H9 (cell line): Measurements from ENCODE around the gene KIF19. TPM values are rescaled to one million over a fixed set of nuclear protein-coding genes. Genes with fewer than 3 reads are reported as not detected.

Experiments
- DNase-seq: peaks from one replicate; pipeline ENCODE4 v3.0.0-alpha.2; 2017
- H2AFZ ChIP-seq: one replicate; pipeline ENCODE4 v1.6.1; 2013; ENCODE audit warnings: mild to moderate bottlenecking, low read length, control low read depth, moderate library complexity
- H2AK5ac ChIP-seq: 2 replicates; pipeline ENCODE4 v1.6.1; 2013; ENCODE audit warnings: low read length, control low read depth, mixed read lengths; ENCODE audit not compliant: insufficient read length
- H2BK120ac ChIP-seq: one replicate; pipeline ENCODE4 v1.6.1; 2013; ENCODE audit warnings: low read depth, mild to moderate bottlenecking, low read length, control low read depth, inconsistent platforms; ENCODE audit not compliant: poor library complexity, severe bottlenecking
- H2BK12ac ChIP-seq: 2 replicates; pipeline ENCODE4 v1.6.1; 2013; ENCODE audit warnings: low read length, control low read depth, mixed read lengths, low read depth; ENCODE audit not compliant: insufficient read length
- H2BK15ac ChIP-seq: 2 replicates; pipeline ENCODE4 v1.6.1; 2013; ENCODE audit warnings: low read depth, low read length, control low read depth
- H2BK20ac ChIP-seq: one replicate; pipeline ENCODE4 v1.6.1; 2013; ENCODE audit warnings: low read depth, mild to moderate bottlenecking, low read length, control low read depth, inconsistent platforms; ENCODE audit not compliant: poor library complexity, severe bottlenecking
- H2BK5ac ChIP-seq: 2 replicates; pipeline ENCODE4 v1.6.1; 2013; ENCODE audit warnings: low read length, control low read depth, mixed read lengths; ENCODE audit not compliant: insufficient read length
- H3K14ac ChIP-seq: 2 replicates; pipeline ENCODE4 v1.6.1; 2013; ENCODE audit warnings: low read length, control low read depth; ENCODE audit not compliant: insufficient read depth
- H3K18ac ChIP-seq: 2 replicates; pipeline ENCODE4 v1.6.1; 2013; ENCODE audit warnings: low read depth, mild to moderate bottlenecking, mixed read lengths, low read length, control low read depth; ENCODE audit not compliant: insufficient read length
- H3K23ac ChIP-seq: 2 replicates; pipeline ENCODE4 v1.6.1; 2013; ENCODE audit warnings: low read length, control low read depth, mixed read lengths, low read depth; ENCODE audit not compliant: insufficient read length
- H3K23me2 ChIP-seq: 2 replicates; pipeline ENCODE4 v1.6.1; 2013; ENCODE audit warnings: low read depth, mild to moderate bottlenecking, mixed read lengths, low read length, control low read depth; ENCODE audit not compliant: insufficient read length, poor library complexity, severe bottlenecking
- H3K27ac ChIP-seq: 2 replicates; pipeline ENCODE4 v1.5.1; 2013; ENCODE audit warnings: low read length, control low read depth, mixed read lengths, low read depth; ENCODE audit not compliant: insufficient read length
- H3K27me3 ChIP-seq: 2 replicates; pipeline ENCODE4 v1.6.1; 2013; ENCODE audit warnings: low read length, control low read depth, inconsistent platforms; ENCODE audit not compliant: insufficient read depth
- H3K4ac ChIP-seq: 2 replicates; pipeline ENCODE4 v1.6.1; 2013; ENCODE audit warnings: low read depth, mild to moderate bottlenecking, control low read depth, inconsistent platforms, low read length, moderate library complexity
- H3K4me1 ChIP-seq: 2 replicates; pipeline ENCODE4 v1.6.1; 2013; ENCODE audit warnings: low read length, control low read depth, inconsistent platforms; ENCODE audit not compliant: insufficient read depth
- H3K4me2 ChIP-seq: 2 replicates; pipeline ENCODE4 v1.6.1; 2013; ENCODE audit warnings: low read length, control low read depth, mixed read lengths; ENCODE audit not compliant: insufficient read length, insufficient read depth
- H3K56ac ChIP-seq: 2 replicates; pipeline ENCODE4 v1.6.1; 2013; ENCODE audit warnings: low read depth, mild to moderate bottlenecking, mixed read lengths, low read length, control low read depth; ENCODE audit not compliant: insufficient read length
- H3K79me1 ChIP-seq: 2 replicates; pipeline ENCODE4 v1.6.1; 2013; ENCODE audit warnings: low read depth, mild to moderate bottlenecking, moderate library complexity, low read length, control low read depth, inconsistent platforms; ENCODE audit not compliant: insufficient read depth, poor library complexity, severe bottlenecking
- H3K79me2 ChIP-seq: 2 replicates; pipeline ENCODE4 v1.6.1; 2013; ENCODE audit warnings: low read length, control low read depth, inconsistent platforms; ENCODE audit not compliant: insufficient read depth
- H3K9ac ChIP-seq: 2 replicates; pipeline ENCODE4 v1.6.1; 2013; ENCODE audit warnings: low read length, control low read depth, mixed read lengths; ENCODE audit not compliant: insufficient read length; ENCODE audit errors: extremely low read depth
- H3K9me3 ChIP-seq: one replicate; pipeline ENCODE4 v1.6.1; 2013; ENCODE audit warnings: low read depth, low read length, inconsistent platforms; ENCODE audit not compliant: control insufficient read depth
- H3T11ph ChIP-seq: one replicate; pipeline ENCODE4 v1.6.1; 2013; ENCODE audit warnings: mild to moderate bottlenecking, low read length, control low read depth, inconsistent platforms
- H4K20me1 ChIP-seq: one replicate; pipeline ENCODE4 v1.6.1; 2013; ENCODE audit not compliant: control insufficient read depth, insufficient read length, insufficient read depth
- H4K5ac ChIP-seq: 2 replicates; pipeline ENCODE4 v1.6.1; 2013; ENCODE audit warnings: low read depth, mild to moderate bottlenecking, mixed read lengths, low read length, control low read depth; ENCODE audit not compliant: insufficient read length
- H4K8ac ChIP-seq: replicated peaks from 2 replicates; pipeline ENCODE4 v1.6.1; 2013; ENCODE audit warnings: low read length, control low read depth, mixed read lengths, low read depth; ENCODE audit not compliant: insufficient read length
- H4K91ac ChIP-seq: 2 replicates; pipeline ENCODE4 v1.6.1; 2013; ENCODE audit warnings: low read depth, mild to moderate bottlenecking, moderate library complexity, mixed read lengths, low read length, control low read depth; ENCODE audit not compliant: insufficient read length
- H3K27ac Mint-ChIP-seq, 3 experiments: 2 replicates in 2 of 3; 3 replicates in 1 of 3; pipeline ENCODE4 v1.8.0; 2020 to 2021; ENCODE audit warnings: mixed read lengths in 3 of 3, mild to moderate bottlenecking in 1 of 3, moderate library complexity in 1 of 3
- H3K27me3 Mint-ChIP-seq: 2 replicates; pipeline ENCODE4 v1.8.0; 2021; ENCODE audit warnings: low read depth, mild to moderate bottlenecking, moderate library complexity, mixed read lengths
- H3K36me3 Mint-ChIP-seq, 3 experiments: 2 replicates in 2 of 3; 3 replicates in 1 of 3; pipeline ENCODE4 v1.8.0; 2020 to 2021; ENCODE audit warnings: low read depth in 3 of 3, mixed read lengths in 3 of 3; ENCODE audit not compliant: insufficient read depth in 1 of 3
- H3K4me1 Mint-ChIP-seq, 2 experiments: 2 replicates each; pipeline ENCODE4 v1.8.0; 2020; ENCODE audit warnings: mixed read lengths in 2 of 2
- H3K4me3 Mint-ChIP-seq, 2 experiments: 2 replicates in 1 of 2; 3 replicates in 1 of 2; pipeline ENCODE4 v1.8.0; 2020 to 2021; ENCODE audit warnings: mild to moderate bottlenecking in 2 of 2, mixed read lengths in 2 of 2, moderate library complexity in 1 of 2
- H3K9me3 Mint-ChIP-seq, 2 experiments: 2 replicates in 1 of 2; 3 replicates in 1 of 2; pipeline ENCODE4 v1.8.0; 2020; ENCODE audit warnings: mild to moderate bottlenecking in 2 of 2, mixed read lengths in 2 of 2, moderate library complexity in 1 of 2
- CTCF ChIP-seq: fragments of 200-600 bp; sonication (generic); conservative IDR thresholded peaks from 3 replicates; pipeline ENCODE4 v1.8.0; 2021; ENCODE audit warnings: antibody characterized with exemption, mild to moderate bottlenecking
- WGBS: extraction: QIAGEN DNeasy Blood & Tissue Kit; methylation state at CpG from one replicate; pipeline ENCODE4 v1.1.7; 2013; ENCODE audit warnings: missing lambda C conversion rate, low lambda C conversion rate, mixed read lengths; ENCODE audit not compliant: insufficient read length; ENCODE audit errors: extremely low coverage; 5-methylcytosine and 5-hydroxymethylcytosine counted together
- total RNA-seq: library from RNA; stranded (reverse); gene quantifications from 2 replicates; pipeline ENCODE4 v1.2.1, GENCODE V29; 2021

KIF19 gene
- total RNA-seq, 1 experiment from 2014 or later, result 0.13 TPM

GRCh38 chr17:74307984-74308773 is 17.8 kb upstream of the KIF19 start:
- Histone ChIP-seq H3K18ac (no peak overlapping the region), H3K23me2 (no peaks in the 10 kb centered on the region), H3K79me1 (no peaks in the 10 kb centered on the region), H3K23ac (no peak overlapping the region), H3K79me2 (no peaks in the 10 kb centered on the region), H2BK20ac (no peak overlapping the region), H4K5ac (no peak overlapping the region), H3K9ac (no peak overlapping the region), H3T11ph (no peak overlapping the region), H3K4ac (no peak overlapping the region), H4K8ac (no peak overlapping the region), H3K14ac (no peak overlapping the region), H2BK5ac (no peak overlapping the region), H3K9me3 (peaks cover 6% of the 10 kb centered on the region), H2BK15ac (no peak overlapping the region), H2AK5ac (no peak overlapping the region), H3K56ac (no peak overlapping the region), H4K20me1 (no peaks in the 10 kb centered on the region), H3K4me2 (no peak overlapping the region), H3K27ac (no peak overlapping the region), H4K91ac (no peak overlapping the region), H3K27me3 (no peaks in the 10 kb centered on the region), H2AFZ (no peak overlapping the region), H2BK12ac (no peak overlapping the region), H3K4me1 (no peaks in the 10 kb centered on the region), H2BK120ac (no peak overlapping the region)
- Mint-ChIP-seq H3K4me3 (no peak overlapping the region), H3K9me3 (peaks cover 7 to 9% of the 10 kb centered on the region in 2 experiments; a peak in 4 of 5 replicates), H3K4me1 (peaks cover 2 to 16% of the 10 kb centered on the region in 2 experiments), H3K27ac (peak overlapping the region in 1 of 3 experiments; percentile 65; a peak in 1 of 7 replicates), H3K36me3 (peaks cover 0 to 6% (median 4%) of the 10 kb centered on the region in 3 experiments; a peak in 3 of 7 replicates), H3K27me3 (peaks cover 14% of the 10 kb centered on the region)
- no peak for DNase-seq
- no CpG with 5 or more reads among the region's 15 CpGs for WGBS
- no peak for TF ChIP-seq CTCF
